GM21381 (cell line): ENCODE data around the gene TMEM255B.
"Not testable (repeated sequence)": the region's sequence is repeated elsewhere in the genome, so short reads cannot be mapped to it uniquely, and the experiment has no call there.

Source experiments
- ATAC-seq: cut with Tn5 transposase; IDR thresholded peaks from one replicate; pipeline ENCODE4 v1.9.1; 2021; ENCODE audit warnings: mild to moderate bottlenecking, moderate library complexity; ENCODE audit not compliant: unreplicated experiment

Gene TMEM255B

GRCh38 chr13:113748101-113748861 lies 10.7 kb upstream of the TMEM255B start:
- ATAC-seq, result no peak

- no peak for ATAC-seq
These were observed 10.1 kb upstream of the TMEM255B start for GRCh38 chr13:113748862-113749451.

DNA sequence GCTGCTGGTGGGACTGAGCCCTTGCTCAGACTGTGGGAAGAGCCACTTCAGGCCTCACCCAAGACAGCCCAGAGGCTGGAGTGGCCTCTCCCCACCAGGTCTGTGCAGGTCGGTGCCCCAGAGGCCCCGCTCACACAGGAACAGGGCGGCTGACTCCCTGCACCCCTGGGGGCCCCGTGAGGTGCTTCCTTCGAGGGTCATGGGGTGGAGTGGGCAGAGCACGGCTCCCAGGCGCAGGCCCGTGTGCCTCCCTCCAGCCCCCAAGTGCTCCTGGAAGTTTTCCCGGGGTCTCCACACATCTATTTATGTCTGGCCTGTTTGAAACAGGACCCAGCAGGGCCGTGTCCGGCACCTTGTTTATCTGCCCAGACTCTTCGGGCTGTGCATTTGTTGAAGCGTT lies 9.5 kb upstream of the TMEM255B start:
- no peak for ATAC-seq

GRCh38 chr13:113749967-113750366 lies 9.1 kb upstream of the TMEM255B start:
- ATAC-seq, result no peak

- no peak for ATAC-seq
These were observed 8.2 kb upstream of the TMEM255B start for GRCh38 chr13:113750554-113751399.

- ATAC-seq, result no peak
These were observed 7.5 kb upstream of the TMEM255B start for GRCh38 chr13:113751491-113751890.

DNA sequence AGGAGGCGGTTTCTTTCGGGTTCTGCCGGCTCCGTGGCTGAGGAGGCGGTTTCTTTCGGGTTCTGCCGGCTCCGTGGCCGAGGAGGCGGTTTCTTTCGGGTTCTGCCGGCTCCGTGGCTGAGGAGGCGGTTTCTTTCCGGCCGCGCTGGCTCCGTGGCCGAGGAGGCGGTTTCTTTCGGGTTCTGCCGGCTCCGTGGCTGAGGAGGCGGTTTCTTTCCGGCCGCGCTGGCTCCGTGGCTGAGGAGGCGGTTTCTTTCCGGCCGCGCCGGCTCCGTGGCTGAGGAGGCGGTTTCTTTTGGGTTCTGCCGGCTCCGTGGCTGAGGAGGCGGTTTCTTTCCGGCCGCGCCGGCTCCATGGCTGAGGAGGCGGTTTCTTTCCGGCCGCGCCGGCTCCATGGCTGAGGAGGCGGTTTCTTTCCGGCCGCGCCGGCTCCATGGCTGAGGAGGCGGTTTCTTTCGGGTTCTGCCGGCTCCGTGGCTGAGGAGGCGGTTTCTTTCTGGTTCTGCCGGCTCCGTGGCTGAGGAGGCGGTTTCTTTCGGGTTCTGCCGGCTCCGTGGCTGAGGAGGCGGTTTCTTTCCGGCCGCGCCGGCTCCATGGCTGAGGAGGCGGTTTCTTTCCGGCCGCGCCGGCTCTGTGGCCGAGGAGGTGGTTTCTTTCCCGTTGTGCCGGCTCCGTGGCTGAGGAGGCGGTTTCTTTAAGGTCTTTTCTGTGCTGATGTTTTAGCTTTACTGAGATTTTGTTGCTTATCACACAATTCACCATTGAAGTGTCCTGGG lies 6.6 kb upstream of the TMEM255B start:
- ATAC-seq, result not testable (repeated sequence)

DNA sequence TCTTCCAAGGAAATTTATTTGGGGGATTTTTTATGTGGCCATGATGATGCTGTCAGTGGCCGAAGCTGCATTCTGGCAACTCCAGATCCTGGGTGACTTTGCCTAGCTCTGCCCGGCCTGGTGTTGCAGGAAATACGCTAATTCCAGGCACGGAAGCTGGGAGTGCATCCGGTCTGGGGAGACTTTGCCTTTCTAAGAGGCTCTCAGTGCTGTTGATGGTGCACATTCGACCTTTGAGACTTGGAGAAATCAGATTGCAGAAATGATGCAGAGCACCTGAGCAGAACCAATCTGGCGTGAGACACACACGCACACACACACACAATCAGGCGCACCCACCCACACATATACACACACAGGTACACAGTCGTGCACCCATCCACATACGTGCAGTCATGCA lies 5.9 kb upstream of the TMEM255B start:
- ATAC-seq, result no peak

DNA sequence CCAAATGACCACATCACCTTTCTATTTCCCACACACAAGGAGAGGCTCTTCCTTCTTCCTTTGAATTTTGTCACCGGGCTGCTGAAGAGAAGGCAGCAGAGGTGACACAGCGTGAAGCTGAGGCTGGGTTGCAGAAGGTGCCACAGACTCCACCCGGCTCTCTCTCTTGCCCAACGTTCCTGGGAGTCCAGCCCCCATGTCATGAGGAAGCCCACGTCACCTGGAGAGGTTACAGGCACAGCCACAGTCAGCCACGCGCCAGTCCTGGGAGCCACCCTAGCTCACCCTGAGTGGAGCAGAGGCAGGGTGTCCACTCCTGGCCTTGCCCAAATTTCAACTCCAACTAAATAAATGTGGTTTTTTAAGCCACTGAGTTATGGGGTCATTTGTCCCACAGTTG lies 4.8 kb upstream of the TMEM255B start:
- ATAC-seq, result no peak

GRCh38 chr13:113754691-113755090 lies 4.3 kb upstream of the TMEM255B start:
- no peak for ATAC-seq

- ATAC-seq, result no peak
These were observed 2.5 kb upstream of the TMEM255B start for GRCh38 chr13:113756441-113757097.

DNA sequence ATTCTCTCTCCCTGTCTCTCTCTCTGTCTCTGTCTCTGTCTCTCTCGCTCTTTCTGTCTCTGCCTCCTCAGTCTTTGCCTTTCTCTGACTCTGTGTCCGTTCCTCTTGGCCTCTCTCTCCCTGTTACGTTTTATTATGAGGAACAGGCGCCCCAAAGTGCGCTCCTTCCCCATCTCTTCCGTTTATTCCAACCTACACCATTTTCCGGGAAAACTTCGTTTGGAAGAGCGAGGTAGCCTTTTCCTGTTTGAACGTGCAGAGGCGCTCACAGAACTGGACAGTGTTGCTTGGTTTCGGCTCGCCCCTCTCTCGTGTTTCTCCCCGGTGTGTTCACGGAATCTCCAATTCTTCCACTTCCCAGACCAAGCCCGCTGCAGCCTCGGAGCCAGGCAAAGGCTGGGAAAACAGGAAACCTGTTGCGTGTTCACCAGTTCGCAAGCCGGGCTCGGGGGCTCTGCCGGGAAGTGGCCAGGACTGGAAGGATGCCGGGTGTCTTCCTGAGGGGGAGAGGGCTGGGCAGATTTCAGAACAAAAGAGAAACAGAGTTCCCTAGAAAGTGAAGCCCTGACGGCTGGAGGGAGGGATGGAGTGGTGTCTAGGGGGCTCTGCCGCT lies 605 bp downstream of the TMEM255B start:
- ATAC-seq, result no peak

DNA sequence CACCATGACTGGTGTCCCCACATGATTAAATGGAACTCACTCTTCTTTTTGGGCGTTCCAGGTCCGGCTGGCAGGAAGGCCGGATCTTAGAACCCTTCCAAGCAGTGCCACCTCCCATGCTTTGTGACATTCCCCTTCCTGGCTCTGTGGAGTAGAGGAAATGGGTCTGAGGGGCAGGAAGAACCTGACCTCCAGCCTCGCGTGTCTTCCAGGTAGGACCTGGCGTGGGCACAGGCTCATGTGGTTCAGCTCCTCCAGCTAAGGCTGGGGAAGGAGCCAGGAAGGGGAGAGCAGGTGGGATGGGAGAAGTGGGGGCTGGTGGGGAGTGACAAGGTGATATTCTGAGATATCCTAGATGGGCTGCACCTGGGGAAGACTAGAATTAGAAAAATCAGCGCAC lies 2.1 kb downstream of the TMEM255B start:
- ATAC-seq, result no peak

DNA sequence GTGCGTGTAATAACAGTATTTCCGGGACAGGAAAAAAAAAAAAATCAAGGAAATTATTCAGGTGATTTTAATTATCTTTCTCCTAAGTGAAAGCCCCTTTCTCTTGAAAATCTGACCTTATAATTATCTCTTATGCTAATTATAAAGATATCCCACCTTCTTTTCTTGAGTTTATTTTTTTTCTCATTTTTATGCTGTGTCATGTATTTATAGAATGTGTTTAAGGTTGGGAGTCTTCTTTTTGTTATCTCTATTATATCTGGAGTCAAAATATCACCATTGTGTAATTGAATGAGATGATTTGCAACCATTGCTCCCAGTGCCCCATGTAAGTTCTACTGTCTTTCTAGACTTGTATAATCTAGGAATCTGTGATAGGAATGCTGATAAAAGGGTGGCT lies 3.0 kb downstream of the TMEM255B start:
- ATAC-seq, result no peak

DNA sequence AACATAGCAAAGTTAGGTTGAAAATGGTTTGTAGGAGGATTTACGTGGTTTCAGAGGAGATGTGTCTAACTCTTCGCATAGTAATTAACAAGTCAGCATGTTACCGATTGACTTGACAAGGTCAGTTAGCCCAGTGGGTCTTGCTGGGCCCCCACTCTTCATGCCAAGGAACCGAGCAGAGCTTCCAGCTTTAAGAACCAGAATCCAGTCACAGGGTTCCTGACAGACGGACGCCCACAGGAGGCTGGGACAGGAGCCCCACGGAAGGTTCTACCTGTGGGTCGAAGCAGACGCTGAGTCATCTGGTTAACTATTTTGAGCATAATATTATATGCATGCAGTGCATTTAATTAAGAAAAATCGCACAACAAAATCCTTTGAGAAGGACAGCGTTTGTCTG lies 3.5 kb downstream of the TMEM255B start:
- ATAC-seq, result no peak

DNA sequence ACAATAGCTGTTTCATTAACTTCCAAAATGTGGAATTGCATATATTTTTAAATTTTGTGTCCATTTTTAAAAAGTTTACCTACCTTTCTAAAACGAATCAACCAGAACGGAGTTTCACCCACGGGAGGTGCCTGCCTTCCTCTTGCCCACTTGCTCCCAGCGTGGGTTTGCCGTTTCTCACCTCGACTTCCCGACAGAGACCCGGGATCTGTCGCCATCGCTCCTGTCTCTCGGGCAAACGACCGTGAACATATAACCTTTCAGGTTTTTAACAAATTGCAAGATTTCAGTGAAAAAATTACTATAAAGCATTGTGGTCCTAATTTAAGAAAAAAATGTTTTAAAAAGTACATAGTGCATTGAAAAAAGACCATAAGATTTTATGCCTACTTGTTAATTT lies 4.2 kb downstream of the TMEM255B start:
- no peak for ATAC-seq

DNA sequence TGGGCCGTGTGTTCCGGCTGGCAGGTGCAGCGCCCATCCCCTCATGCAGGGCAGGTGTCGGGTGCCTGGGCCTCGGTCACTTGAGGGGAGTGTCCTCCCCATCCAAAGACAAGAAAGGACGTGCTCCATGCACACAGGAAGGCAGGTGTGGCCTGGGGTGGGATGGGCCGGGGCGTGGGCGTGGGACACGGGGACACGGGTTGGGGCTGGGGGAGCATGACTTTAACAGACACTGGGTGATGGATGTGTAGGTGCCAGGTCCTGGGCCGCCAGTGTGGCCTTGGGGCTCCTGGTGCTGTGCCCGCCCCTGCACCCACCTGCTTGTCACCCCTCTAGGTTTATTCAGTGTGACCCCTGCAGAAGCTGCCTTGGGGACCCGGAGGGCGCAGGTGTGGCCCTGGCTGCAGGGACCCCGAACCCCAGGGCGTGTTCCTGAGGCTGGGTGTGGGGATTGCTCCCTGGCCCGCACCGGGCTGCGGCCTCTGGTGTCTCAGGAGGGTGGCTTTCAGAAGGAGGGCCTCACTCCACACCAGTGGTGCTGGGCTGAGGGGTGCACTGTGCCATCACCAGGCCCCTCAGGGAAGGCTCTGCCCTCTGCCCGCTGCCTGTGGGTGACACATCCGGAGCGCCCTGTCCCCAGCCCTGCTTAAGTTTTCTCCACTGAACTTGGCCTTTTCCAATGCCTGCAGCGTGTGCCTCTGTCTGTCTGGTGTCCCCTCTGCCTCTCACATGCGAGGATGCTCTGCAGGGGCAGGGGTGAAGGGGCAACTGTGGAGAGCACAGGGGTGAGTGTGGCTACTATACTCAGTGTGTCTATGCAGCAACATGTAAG lies 5.2 kb downstream of the TMEM255B start:
- no peak for ATAC-seq

GRCh38 chr13:113764793-113765563 lies 6.0 kb downstream of the TMEM255B start:
- ATAC-seq, result no peak

- ATAC-seq, result no peak
These were observed 6.5 kb downstream of the TMEM255B start for GRCh38 chr13:113765564-113765910.
